Activated naive CD4-positive, alpha-beta T cell treated with Interleukin-2 at 50 U/mL for 16 hours (primary cell): ENCODE data around the gene OGFRL1.
"Not testable (repeated sequence)": the region's sequence is repeated elsewhere in the genome, so short reads cannot be mapped to it uniquely, and the experiment has no call there.

ENCODE experiments used
- DNase-seq: peaks from one replicate; pipeline ENCODE4 v3.0.0-alpha.2; 2020

Gene OGFRL1

DNA sequence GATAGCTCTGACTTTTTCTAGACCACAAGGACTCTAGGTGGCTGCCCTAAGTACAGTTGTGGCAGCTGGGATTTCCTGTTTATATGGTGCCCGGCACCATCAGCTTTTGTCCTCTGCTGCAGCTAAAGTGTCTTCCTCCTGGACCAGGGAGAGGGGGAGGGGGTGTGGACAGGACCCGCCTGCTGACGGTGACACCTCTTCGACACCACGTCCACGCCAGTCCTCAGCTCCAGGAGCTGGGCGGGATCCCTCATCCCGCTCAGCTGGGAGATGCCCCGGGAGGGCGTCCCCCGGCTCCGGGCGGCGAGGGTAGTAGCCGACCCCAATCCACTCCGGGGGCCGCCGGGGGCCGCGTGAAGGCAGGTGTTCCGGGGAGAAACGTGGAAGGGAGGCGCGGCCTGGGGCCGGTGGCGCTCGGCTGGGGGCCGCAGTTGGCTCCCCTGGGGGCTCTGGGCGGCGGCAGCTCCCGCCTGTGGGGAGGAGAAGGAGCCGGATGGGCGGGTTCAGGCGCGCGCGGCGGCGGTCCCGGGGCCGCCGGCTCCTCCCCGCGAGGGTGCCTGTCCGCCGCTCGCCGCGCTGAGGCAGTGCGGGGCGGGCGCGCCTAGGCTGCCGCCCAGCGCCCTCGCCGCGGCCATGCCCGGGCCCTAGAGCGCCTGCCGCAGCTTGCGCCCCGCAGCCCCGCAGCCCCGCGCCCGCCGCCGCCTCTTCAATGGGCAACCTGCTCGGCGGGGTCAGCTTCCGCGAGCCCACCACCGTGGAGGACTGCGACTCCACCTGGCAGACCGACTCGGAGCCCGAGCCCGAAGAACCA lies at the start of gene OGFRL1:
OGFRL1 (plus strand) TSS at position 584 of the 811 bp plus-strand sequence; CDS start at position 710, 126 bp downstream.
- peak; percentile 71 for DNase-seq

DNA sequence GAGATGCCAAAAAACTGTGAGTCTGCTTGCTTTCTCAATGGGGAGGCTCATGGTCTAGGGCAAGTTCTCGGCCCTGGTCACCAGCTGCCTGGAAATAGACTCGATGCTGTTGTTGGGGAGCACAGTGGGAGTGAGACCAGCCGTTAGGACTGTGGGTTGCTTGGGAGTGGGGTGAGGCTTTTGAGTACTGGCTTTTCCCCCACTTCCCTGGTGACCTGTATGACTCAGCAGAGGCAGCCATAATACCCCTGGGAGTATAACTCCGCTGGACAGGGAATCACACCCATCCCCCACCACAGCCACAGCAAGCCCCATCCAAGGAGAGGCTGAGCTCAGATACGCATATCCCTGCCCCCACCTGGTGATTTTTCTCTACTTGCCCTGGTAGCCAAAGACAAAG lies 48.9 kb upstream of the OGFRL1 start:
- DNase-seq, result no peak

DNA sequence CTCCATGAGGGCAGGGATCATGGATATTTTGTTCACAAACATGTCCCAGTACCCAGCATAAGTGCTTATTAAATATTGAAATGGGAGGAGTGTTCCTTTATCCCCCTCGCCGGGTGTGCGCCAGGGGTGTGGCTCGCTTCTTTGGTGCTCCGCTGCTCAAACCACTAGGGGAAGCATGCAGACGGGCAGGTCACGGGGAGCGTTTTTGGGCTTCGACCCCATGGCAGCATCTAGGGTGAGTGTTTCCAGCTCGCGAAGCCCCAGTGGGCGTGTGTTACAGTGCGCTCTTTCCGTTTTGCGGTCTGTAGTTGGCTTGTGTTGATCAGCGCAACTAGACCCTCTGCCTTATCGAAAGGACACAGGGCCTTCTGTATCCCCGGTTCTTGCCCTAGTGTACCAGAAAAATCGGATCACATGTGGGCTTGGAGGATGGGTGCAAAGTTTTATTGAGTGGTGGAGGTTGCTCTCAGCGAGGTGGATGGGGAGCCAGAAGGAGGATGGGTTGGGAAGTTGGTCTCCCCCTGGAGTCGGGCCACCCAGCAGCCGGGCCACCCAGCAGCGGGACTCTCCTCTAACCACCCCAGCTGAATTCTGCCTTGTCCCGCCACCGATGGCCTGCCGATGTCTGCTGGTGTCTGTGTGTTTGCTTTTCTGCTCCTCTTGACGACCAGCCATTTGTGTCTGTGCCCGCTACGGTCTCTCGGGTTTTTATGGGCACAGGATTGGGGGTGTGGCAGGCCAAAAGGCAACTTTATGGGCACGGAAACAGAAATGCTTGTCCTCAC lies 43.2 kb upstream of the OGFRL1 start:
- no peak for DNase-seq

DNA sequence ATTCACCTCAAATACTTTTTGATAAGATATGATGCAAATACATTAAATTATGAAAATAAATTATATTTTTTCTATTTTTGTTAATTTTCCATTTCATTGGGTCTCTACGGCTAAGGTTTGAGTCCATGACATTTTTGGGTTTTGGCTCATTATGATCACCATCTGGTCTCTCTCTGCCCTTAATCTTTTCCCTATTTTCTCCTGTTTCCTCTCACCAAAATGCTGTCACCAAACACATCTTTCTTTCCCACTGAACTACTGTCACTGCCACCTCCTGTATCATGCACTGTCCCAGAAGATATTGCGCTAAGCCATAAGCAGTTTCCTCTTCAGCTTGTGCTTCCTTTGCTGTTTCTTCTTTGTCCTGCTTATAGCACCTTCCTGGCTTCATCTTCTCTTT lies 42.0 kb upstream of the OGFRL1 start:
- DNase-seq, result no peak

DNA sequence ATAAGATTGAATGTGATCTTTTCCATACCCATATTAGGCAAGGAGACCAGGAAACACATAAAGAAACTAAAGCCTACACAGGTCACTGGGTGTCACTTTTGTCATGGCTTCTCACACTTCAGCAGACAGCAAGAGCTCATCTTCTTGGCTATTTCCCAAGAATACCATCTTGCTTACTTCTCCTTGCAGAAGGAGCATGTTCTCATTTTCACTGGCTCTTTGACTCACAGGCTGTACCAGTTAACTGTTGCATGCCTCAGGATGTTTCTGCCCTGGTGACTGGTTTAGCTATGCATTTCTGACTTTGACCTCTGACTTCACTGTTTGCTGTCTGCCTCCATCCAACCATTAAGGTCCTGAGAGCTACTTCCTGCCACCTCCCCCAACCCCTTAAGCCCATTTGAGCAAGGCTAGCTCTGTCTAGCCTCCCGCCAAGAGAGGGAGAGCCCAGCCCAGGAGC lies 40.3 kb upstream of the OGFRL1 start:
- no peak for DNase-seq

DNA sequence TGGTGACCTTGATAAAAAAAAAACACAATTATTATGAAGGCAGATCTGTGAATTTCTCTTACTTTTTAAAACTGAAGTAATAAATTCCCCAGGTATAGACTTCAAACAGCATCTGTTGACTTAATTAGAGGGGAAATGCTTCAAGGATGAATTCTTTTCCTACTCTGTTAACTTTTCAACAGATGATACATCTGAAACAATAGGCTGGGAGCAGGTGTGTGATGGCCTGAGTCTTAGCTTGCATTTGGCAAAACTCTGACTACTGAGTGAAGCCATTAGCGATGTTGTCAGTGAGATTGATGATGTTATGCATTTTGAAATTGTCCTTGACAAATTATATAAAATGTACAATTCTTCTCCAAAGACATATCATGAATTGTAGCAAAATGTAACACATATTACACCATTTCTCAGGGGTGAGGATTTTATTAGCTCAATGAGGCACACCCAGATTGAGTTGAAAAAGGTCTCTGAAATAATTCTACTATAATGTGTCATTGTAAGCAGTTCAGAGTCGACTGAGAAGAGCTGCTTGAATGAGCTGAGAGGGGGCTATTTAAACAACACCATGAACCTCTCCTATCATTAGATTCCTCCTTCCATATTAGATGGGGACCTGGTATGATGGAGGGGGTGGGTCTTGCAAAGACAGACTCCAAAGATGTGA lies 39.6 kb upstream of the OGFRL1 start:
- no peak for DNase-seq

DNA sequence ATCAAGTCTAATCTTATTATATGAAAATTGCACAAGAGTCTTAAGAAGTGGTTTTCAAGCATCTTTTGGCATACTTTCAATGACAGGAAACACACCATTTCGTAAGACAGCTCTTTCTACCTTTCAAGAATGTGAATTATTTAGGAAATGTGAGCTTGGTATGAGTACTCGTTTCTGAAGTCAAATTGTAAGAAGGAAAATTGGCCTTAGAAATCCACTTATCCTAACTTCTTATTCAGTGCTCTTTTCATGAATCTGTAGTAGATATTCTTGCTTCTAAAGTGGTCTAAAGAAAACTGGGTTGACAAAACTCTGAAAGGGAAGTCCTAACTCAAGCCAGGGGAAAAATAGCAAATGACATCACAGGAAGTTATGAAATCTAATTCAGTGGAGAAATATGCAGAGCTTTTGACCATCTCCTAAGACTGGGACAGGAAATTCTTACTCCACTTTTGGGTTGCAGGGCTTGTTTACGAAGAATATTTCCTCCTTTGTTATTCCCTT lies 38.5 kb upstream of the OGFRL1 start:
- DNase-seq, result no peak

DNA sequence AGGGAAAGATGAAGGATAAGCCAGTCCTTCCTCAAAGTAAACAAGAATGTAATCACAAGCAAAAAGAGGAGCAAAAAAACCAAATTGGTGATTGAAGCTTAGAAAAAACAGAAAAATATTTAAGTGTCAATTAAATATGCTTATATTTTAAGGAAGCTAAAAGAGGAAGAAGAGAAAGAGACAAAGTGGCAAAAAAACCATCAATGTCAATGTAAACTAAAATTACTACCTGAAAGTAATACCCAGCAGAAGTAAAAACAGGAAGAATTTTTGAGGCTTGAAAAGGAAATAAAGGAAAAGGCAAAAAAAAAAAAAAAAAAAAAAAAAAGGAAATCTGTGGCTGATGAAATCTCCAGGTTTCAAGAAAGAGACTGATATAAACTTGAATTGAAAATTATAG lies 36.2 kb upstream of the OGFRL1 start:
- DNase-seq, result no peak

DNA sequence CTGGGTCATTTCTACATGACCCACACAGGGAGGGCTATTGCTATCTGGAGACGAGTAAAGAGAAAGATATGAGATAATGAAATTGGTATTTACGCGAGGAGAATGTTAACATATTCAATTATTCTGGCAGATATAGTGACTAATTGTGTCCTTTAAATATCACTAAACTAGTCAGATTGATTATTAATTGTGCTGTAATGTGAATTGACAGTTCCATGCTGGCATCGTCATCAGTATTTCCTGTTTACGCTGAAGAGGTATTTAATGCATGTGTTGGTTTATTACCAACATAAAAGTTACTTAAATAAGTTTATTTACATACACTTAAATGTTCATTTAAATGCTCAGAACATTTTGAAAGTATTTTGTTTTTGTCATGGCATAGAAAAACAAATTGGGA lies 35.7 kb upstream of the OGFRL1 start:
- DNase-seq, result no peak

DNA sequence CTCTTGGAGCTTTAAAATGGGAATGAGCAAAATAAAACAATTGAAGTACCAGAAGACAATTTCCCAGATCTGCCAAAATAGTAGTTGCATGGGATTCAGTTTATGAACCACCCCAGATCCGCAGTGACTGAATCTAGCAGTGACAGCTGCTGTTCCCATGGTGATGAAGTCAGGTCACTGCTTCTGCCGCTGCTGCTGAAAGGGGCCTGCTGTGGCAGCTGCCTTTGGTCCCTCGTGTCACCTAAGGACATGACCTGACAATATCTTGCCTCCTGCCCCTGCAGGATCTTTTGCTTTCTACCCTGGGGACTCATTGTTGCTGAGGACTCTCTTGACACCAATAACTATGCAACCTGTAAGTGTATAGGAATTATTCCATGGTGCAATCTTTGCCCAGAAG lies 34.3 kb upstream of the OGFRL1 start:
- no peak for DNase-seq

DNA sequence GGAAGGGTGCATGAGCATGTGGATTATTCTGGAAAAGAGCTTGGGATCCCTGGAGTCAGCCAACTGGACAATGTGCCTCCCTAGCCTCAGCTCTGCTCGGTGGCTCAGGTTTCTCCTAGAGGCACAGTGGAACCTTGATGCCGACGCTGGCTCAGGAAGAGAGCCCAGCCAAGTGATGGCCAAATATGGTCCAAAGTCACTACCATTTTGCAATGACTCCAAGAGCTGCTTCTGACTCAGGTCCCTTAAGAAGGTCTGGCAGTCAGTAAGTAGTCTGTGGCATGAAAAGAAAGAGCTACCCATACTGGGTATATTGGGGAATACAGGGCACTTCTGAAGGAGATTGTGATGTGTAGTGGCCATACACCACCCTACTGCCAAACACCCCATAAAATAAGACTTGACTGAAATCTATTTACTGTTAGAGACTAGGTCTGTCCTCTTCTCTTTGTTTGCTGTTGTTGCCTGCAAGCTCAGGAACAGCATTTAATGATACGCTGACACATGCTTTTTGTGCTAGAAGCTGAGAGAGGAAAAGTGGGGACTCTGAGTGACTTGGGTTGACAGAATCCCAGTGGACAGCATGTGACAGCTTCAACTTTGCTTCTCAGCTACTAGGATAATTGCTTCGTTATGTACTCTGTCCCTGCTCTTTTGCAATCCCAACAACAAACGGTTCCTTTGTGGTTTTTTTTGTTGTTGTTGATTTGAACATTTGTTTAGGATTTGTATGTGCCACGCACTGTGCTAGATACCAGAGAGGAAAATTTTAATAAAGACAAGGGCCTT lies 30.3 kb upstream of the OGFRL1 start:
- no peak for DNase-seq

DNA sequence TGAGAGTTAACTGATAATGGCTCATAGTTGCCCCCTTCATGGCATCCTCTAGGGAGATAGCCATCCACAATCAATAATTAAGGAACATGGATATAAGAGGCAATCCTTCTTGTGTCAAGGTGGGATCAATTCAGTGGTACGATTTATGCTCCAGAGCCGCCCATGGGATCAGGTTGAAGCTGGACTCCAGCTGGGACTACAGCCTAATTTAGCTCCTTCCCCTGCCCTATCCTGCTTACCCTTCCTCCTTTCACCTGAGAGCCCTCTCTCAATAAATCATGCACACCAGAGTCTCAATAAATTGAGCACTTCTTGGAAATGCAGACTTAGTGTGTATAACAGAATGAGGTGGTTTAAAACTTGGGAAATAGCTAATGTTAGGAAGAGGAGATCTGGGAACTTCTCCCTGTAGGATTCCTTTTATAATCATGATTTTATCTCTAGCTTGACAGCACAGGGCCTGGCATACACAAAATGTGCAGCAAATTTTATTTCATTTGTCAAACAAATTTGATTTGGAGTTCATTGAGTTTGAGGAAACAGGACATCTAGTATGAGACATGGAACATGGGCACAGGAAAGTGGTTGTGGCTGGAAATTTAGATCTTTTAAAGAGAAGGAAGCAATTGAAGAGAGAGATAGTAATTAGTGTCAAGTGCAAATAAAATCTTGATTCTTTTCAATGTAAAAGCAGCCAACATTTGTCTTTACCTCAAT lies 28.6 kb upstream of the OGFRL1 start:
- DNase-seq, result no peak

DNA sequence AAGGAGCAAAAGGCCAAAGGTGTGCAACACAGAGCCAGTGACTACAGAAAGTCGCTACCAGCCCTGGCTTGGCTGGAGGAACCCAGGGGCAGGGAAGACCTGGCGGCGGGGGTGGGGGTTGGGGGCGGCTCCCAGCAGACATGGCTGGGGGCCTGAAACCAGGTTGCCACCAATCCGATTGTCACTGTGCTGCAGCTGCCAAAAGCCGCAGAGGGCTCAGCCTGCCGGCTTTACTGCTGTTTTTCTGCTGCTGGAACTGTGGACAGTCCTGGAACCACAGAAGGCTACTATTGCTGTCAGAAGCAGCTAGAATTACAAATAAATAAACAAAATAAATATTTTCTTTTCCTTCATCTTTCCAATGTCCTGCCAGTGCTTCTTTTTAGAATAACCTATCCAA lies 25.7 kb upstream of the OGFRL1 start:
- DNase-seq, result no peak

DNA sequence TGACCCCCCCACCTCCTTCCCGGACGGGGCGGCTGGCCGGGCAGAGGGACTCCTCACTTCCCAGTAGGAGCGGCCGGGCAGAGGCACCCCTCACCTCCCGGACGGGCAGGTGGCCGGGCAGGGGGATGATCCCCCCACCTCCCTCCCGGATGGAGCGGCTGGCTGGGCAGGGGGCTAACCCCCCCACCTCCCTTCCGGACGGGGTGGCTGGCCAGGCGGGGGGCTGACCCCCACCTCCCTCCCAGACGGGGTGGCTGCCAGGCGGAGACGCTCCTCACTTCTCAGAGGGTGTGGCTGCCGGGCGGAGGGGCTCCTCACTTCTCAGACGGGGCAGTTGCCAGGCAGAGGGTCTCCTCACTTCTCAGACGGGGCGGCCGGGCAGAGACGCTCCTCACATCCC lies 22.2 kb upstream of the OGFRL1 start:
- not testable (repeated sequence) for DNase-seq

DNA sequence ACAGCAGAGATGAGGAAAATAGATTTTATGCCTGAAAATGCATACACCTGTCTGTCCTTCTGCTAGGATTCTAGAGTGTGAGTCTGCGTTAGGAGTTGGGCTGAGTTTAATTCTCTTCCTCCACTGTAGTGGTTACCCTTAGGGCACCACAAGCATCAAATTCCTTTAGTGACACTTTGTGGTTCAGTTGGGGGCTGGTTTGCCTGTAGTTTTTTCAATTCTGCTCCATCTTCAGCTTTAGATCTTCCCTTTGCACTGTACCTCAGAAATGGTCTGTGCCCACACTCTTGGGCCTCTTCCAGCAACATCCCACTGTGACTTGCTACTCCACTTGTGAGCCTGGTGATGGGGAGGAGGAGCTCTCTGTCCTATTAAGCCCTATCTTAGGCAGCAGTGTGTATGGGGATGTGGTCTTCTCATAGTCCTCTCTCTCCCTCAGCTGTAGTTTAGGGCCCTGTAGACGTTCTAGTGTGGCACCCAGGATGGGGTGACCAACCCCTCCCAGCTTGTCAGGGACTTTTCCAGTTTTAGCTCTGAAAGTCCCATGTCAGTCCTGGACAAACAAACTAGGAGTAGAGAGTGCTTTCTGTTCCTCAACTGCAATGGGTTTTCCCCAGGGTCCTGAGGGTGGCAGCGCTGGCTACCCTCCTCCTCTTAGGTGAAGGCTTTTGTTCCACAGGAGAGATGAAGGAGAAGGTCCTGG lies 19.7 kb upstream of the OGFRL1 start:
- no peak for DNase-seq

DNA sequence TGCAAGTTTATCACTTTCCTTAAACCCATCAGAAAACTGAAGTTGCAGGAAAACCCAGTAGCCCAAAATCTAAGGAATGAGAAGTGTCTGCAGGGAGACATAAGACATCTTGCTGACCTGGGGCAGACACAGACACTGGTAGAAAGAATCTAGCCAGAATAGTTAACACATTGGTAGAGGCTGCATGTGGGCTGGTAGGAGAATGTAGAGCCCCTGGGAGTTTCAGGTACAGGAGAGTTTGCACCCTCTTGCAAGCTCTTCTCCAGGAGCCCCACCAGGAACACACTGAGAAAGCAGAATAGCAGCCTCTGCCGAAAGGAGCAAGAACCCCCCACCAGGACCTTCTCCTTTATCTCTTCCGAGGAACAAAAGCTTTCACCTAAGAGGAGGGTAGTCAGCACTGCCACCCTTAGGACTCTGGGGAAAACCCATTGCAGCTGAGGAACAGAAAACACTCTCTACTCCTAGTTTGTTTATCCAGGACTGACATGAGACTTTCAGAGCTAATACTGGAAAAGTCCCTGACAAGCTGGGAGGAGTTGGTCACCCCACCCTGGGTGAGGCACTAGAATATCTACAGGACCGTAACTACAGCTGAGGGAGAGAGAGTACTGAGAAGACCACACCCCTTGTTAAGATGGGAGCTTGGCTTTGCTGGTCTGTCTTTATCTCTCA lies 10.5 kb upstream of the OGFRL1 start:
- DNase-seq, result no peak

DNA sequence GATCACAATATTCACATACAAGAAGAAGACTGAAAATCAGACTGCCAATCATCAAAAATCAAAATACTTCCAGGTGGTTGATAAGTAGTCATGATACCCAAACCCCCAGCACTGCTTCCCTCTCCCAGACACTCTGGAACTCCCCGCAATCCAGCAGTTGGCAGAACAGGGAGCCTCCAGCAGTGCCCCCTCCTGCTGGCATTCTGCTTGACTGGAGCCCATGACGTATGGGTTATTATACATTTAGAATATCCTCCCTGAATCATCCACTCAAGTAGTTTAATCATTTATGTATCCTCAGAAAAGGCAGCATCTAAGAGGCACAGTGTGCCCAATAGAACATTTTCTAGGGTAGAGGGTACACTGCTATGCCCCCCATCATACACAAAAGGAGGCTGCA lies 9.3 kb upstream of the OGFRL1 start:
- DNase-seq, result no peak

DNA sequence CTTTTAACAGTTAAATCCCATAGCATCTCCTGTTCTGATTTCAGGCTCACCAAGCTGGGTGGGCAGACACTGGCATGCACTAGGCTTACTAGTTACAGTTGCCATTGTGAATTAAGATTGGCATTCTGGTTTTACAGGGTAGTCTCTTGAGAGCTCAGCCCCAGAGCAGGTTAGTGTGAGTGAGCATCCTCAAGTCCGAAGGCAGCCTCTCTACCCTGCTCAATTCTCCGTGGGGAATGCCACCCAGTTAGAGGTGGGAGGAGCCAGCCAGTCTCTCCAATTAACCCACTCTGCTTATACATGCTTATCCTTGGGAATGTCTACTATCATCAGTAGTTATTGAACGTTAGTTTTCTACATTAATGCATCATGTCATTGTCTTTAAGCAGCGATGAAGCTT lies 8.9 kb upstream of the OGFRL1 start:
- no peak for DNase-seq

DNA sequence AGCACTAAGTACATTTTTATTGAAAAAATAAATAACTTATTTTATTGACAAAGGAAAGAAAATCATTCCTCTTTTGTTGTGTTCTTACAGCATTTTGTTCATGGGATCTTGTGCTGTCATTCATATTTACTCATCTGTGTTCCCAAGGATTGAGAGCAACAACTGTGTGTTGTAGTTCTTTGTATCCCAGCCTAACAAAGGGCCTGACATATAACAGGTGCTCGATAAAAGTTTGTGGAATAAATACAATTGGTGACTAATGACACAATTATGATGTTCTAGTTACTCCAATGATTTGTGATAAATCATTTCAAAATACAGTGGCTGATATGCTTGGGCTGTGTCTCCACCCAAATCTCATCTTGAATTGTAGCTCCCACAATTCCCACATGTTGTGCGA lies 7.9 kb upstream of the OGFRL1 start:
- DNase-seq, result no peak

DNA sequence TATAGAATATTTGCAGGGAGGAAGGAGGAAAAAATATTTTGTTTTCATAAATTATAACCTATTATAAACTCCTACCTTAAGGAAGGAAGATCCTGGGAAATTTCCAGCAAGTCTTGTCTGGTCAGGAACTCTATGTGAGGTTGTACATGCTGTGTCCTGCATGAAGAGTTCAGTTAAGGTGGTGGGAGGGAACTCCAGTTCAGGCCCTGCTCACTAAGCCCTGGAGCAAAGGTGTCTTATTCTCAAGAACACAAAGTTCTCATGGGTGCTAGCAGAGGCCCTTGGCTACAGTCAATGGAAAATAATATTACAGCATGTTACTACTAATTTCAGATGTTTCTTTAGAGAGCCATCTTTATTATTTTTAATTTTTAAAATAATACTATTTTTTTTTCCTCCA lies 3.8 kb upstream of the OGFRL1 start:
- no peak for DNase-seq

DNA sequence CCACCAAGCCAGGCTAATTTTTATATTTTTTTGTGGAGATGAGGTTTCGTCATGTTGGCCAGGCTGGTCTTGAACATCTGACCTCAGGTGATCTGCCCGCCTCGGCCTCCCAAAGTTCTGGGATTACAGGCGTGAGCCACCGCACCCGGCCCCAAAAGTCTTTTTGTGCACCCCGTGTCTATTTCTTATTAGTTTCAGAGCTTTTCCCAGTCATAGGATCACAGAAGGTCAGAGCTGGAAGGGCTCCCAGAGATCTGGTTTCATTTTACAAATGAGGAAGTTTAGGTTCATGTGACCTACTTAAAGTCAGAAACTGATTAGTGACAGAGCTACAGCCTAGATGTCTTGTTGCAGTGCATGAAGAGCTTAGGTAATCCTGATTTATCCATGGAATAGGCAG lies 1.6 kb upstream of the OGFRL1 start:
- DNase-seq, result no peak
